Stomach (tissue), 4 donors: Measurements from ENCODE around the gene JCAD.

Experiments
- CTCF ChIP-seq, 7 experiments: fragments of 450-650 bp in 4 of 7; fragments of 200-600 bp in 3 of 7; sonication (generic) in 3 of 7; IDR thresholded peaks; one replicate each; pipeline ENCODE4 v1.5.1; 2016 to 2019; ENCODE audit warnings: antibody characterized with exemption in 7 of 7, control low read depth in 2 of 7, mild to moderate bottlenecking in 1 of 7
- EP300 ChIP-seq: sonication (generic); formaldehyde crosslinking; IDR thresholded peaks from one replicate; pipeline ENCODE4 v1.6.1; 2017; ENCODE audit warnings: antibody characterized with exemption
- POLR2A ChIP-seq, 4 donors: fragments of 450-650 bp; IDR thresholded peaks; one replicate each; pipeline ENCODE4 v1.6.1; 2016; ENCODE audit warnings: antibody characterized with exemption in 4 of 4, control low read depth in 2 of 4, mild to moderate bottlenecking in 1 of 4, moderate library complexity in 1 of 4

DNA sequence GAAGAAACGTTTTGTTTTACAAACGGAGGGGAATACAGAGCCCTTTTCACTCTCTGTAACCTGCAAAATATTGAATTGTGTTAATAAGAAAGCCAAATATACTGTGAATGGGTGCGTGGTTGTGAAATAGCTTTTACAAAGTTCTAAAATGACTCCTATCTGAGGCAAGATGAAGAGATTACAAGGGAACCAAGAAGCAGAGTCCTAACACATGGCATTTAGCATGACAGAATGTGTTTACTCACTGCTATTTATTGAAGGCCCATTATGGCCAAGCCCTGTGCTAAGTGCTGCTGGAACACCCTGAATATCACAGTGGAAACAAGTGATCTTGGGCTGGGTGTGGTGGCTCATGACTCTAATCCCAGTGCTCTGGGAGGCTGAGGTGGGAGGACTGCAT, 12.9 kb downstream of the JCAD start:
- TF ChIP-seq POLR2A (IDR thresholded peaks at IDR 0.05) (no peak), CTCF (IDR thresholded peaks at IDR 0.05) (no peak), EP300 (no peak)
